Measurements from ENCODE around the gene GRIK5.

The GRIK5 gene

GRCh38 chr19:42089191-42089750 lies 19.3 kb upstream of the GRIK5 start:
- Histone ChIP-seq H3K36me3 (ENCODE audit: control insufficient read depth, insufficient read depth, low read length) (peaks cover 15% of the 10 kb centered on the region), H3K27me3 (replicated peaks; ENCODE audit: control insufficient read depth, insufficient read depth, low read length) (no peaks in the 10 kb centered on the region), H3K4me3 (replicated peaks; ENCODE audit: low read depth, low read length) (no peak overlapping the region; the same call in none of the 2 replicates)
- no peak for TF ChIP-seq CTCF (IDR thresholded peaks at IDR 0.05; ENCODE audit: insufficient read depth, low read length, poor library complexity, severe bottlenecking)
- no peak for DNase-seq (ENCODE audit: extremely low read depth, insufficient read length)

- TF ChIP-seq CTCF (IDR thresholded peaks at IDR 0.05; ENCODE audit: insufficient read depth, low read length, poor library complexity, severe bottlenecking): no peak
- DNase-seq (ENCODE audit: extremely low read depth, insufficient read length): no peak
- H3K27me3 ChIP-seq (replicated peaks; ENCODE audit: control insufficient read depth, insufficient read depth, low read length): no peaks in the 10 kb centered on the region
- peaks cover 10% of the 10 kb centered on the region for H3K36me3 ChIP-seq (ENCODE audit: control insufficient read depth, insufficient read depth, low read length)
- peak overlapping the region; percentile 23; the same call in 1 of the 2 replicates for H3K4me3 ChIP-seq (replicated peaks; ENCODE audit: low read depth, low read length)
These were observed 18.6 kb upstream of the GRIK5 start for GRCh38 chr19:42088471-42089190.

GRCh38 chr19:42086770-42087550 lies 17.0 kb upstream of the GRIK5 start:
- no peak for TF ChIP-seq CTCF (IDR thresholded peaks at IDR 0.05; ENCODE audit: insufficient read depth, low read length, poor library complexity, severe bottlenecking)
- H3K4me3 ChIP-seq (replicated peaks; ENCODE audit: low read depth, low read length): no peak overlapping the region
- DNase-seq (ENCODE audit: extremely low read depth, insufficient read length): no peak
- H3K27me3 ChIP-seq (replicated peaks; ENCODE audit: control insufficient read depth, insufficient read depth, low read length): no peaks in the 10 kb centered on the region
- peaks cover 6% of the 10 kb centered on the region for H3K36me3 ChIP-seq (ENCODE audit: control insufficient read depth, insufficient read depth, low read length)

DNA sequence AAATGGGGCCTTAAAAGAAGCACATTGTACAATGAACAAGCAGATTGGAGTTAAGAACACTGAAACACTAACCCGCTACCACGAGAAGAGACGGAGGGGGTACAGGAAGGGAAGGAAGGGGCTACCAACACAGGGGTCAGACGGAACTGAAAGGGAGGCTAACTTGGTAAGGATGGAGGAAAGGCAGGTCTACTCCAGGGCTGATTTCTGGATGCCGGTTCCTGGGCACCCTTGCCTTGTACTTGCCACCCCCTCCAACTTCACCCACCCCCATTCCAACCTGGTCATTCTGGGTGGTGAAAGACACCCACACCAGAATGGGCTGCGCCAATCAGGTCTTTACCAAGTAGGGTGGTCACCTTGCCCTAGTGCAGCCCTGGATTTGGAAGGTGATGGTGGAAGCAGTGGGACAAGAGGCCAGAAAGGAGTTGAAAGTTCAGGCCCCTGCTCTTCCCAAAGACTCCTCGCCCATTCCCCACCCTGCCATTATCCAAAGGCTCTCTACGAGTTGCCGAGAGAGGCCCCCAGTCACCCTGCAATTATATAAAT lies 16.3 kb upstream of the GRIK5 start:
- TF ChIP-seq CTCF (IDR thresholded peaks at IDR 0.05; ENCODE audit: insufficient read depth, low read length, poor library complexity, severe bottlenecking): no peak
- Histone ChIP-seq H3K36me3 (ENCODE audit: control insufficient read depth, insufficient read depth, low read length) (peaks cover under 1% of the 10 kb centered on the region), H3K27me3 (replicated peaks; ENCODE audit: control insufficient read depth, insufficient read depth, low read length) (no peaks in the 10 kb centered on the region), H3K4me3 (replicated peaks; ENCODE audit: low read depth, low read length) (no peak overlapping the region)
- no peak for DNase-seq (ENCODE audit: extremely low read depth, insufficient read length)

DNA sequence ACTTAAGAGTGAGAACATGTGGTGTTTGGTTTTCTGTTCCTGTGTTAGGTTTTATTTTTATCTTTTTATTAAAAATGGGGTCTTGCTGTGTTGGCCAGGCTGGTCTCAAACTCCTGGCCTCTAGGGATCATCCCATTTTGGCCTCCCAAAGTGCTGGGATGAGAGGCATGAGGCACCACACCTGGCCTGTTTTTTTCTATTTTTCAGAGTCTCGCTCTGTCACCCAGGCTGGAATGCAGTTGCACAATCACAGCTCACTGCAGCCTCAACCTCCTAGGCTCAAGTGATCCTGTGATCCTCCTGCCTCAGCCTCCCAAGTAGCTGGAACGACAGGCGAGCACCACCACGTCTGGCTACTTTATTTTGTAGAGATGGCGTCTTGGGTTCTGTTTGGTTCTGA lies 13.5 kb upstream of the GRIK5 start:
- Histone ChIP-seq H3K4me3 (replicated peaks; ENCODE audit: low read depth, low read length) (no peak overlapping the region), H3K27me3 (replicated peaks; ENCODE audit: control insufficient read depth, insufficient read depth, low read length) (no peaks in the 10 kb centered on the region), H3K36me3 (ENCODE audit: control insufficient read depth, insufficient read depth, low read length) (peaks cover 26% of the 10 kb centered on the region)
- DNase-seq (ENCODE audit: extremely low read depth, insufficient read length): no peak
- TF ChIP-seq CTCF (IDR thresholded peaks at IDR 0.05; ENCODE audit: insufficient read depth, low read length, poor library complexity, severe bottlenecking): no peak

Measured in GM06990 (cell line).